ENCODE measurements around the gene DDX46.
"Not testable (repeated sequence)": the region's sequence is repeated elsewhere in the genome, so short reads cannot be mapped to it uniquely, and the experiment has no call there.

DDX46 gene

DNA sequence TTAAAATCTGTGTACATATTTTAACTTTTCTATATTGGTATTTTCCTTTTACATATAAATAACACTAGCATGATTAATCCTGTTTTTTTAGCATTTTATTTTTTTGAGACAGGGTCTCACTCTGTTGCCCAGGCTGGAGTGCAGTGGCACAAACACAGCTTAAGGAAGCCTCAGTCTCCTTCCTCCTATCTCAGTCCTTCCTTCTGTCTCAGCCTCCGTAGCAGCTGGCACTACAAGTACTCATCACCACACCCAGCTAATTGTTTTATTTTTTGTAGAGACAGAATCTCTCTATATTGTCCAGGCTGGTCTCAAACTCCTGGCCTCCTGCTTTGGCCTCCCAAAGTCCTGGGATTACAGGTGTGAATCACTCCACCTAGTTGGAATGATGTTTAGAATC, 85.7 kb downstream of the DDX46 start:
- TF ChIP-seq, protein P1, sequence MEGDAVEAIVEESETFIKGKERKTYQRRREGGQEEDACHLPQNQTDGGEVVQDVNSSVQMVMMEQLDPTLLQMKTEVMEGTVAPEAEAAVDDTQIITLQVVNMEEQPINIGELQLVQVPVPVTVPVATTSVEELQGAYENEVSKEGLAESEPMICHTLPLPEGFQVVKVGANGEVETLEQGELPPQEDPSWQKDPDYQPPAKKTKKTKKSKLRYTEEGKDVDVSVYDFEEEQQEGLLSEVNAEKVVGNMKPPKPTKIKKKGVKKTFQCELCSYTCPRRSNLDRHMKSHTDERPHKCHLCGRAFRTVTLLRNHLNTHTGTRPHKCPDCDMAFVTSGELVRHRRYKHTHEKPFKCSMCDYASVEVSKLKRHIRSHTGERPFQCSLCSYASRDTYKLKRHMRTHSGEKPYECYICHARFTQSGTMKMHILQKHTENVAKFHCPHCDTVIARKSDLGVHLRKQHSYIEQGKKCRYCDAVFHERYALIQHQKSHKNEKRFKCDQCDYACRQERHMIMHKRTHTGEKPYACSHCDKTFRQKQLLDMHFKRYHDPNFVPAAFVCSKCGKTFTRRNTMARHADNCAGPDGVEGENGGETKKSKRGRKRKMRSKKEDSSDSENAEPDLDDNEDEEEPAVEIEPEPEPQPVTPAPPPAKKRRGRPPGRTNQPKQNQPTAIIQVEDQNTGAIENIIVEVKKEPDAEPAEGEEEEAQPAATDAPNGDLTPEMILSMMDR (IDR thresholded peaks at IDR 0.05; ENCODE audit: insufficient read depth, low read length, missing control alignments): no peak
- H3K4me3 ChIP-seq (ENCODE audit: low read depth, low read length): no peak overlapping the region
- DNase-seq (ENCODE audit: low read depth, low spot score): no peak
- CTCF ChIA-PET: interaction anchor here (3.2 kb wide), 1 partner anchor 60 kb away, joined by 9 read pairs; the partner anchor contains the start of gene PCBD2
- POLR2A ChIA-PET: no interaction called here

DNA sequence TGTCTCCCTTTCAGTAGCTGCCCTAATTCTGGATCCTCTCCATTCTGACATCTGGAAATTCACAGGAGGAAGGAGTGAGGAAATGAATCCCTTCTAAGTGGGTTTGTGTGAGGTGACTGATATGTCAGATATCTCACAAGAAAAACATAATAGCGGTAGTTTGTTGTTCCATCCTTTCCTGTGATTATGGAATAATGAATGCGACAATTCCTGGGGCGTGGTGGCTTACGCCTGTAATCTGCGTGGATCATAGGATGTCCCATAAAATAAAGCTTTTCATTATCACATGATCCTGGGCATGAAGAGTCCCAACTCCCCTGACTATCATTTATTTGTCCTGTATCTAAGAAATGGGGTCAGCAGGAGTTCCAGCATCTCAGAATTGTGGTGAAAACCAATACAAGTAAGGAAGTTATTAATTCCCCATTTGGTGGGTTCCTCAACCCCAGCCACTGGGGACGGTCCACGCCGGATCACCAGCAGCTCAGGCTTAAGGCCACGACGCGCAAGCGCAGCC, 86.8 kb downstream of the DDX46 start:
- ChIA-PET POLR2A (interaction anchor here (0.6 to 1.3 kb wide), 11 partner anchors 8 to 296 kb away, joined by 3 to 14 read pairs (median 4); partner anchors contain the start of genes CAMLG, PCBD2, PITX1 and TXNDC15), CTCF (interaction anchor here (0.9 to 3.2 kb wide), 4 partner anchors 9 to 59 kb away, joined by 3 to 9 read pairs (median 5); partner anchors contain the start of gene PCBD2)
- TF ChIP-seq, protein P1 (IDR thresholded peaks at IDR 0.05; ENCODE audit: insufficient read depth, low read length, missing control alignments): no peak
- peak overlapping the region; percentile 78 for H3K4me3 ChIP-seq (ENCODE audit: low read depth, low read length)
- DNase-seq (ENCODE audit: low read depth, low spot score): no peak

DNA sequence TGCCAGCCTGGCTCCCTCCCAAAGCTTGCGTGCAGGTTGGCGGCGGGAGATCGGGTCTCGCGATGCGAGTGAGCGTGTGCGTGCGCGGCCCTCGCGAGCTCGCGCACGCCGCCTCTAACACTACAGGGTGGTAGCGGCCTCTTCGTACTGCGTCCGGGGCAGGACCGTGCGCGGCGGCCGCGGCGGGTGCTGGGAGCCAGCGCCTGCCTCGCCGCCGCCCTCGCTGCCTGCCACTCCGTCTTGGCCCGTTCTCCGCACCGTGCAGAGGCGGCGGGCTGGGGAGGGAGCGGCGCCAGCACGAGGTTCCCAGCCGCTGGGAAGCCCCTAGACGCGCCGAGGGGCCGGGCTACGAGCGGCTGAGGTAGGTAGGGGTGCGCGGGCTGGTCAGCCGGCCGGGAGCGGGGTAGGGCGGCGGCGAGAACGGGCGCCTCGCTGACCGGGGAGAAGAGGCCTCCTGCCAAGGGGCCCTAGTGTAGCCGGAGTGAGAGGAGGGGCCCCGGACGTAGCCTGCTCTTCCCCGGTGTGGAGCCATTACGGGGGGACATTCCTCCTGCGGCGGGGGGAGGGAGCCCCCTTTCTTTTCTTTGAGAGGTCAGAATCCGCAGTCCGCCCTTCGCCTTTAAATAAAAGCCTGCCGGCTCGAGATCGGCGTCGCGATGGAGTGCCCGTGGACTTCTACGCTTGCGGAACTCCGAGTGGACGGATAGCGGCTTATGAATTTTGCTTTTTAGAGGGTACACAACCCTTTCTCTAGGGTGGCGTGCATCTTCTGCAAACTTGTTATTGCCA, 87.5 kb downstream of the DDX46 start, which contains the start of gene C5orf24:
Gene C5orf24 (plus strand): TSS at position 117 of the 789 bp plus-strand sequence. CDS start 8,933 bp downstream, outside the sequence.
- ChIA-PET POLR2A (interaction anchor here (0.6 to 1.3 kb wide), 12 partner anchors 8 to 295 kb away, joined by 3 to 14 read pairs (median 4); partner anchors contain the start of genes CAMLG, PCBD2, PITX1 and TXNDC15), CTCF (interaction anchor here (0.9 to 3.2 kb wide), 4 partner anchors 9 to 59 kb away, joined by 3 to 9 read pairs (median 5); partner anchors contain the start of gene PCBD2)
- TF ChIP-seq, protein P1 (IDR thresholded peaks at IDR 0.05; ENCODE audit: insufficient read depth, low read length, missing control alignments): no peak
- peak within 1 kb of the TSS; percentile 78 for H3K4me3 ChIP-seq (ENCODE audit: low read depth, low read length)
- peak; percentile 75 for DNase-seq (ENCODE audit: low read depth, low spot score)

DNA sequence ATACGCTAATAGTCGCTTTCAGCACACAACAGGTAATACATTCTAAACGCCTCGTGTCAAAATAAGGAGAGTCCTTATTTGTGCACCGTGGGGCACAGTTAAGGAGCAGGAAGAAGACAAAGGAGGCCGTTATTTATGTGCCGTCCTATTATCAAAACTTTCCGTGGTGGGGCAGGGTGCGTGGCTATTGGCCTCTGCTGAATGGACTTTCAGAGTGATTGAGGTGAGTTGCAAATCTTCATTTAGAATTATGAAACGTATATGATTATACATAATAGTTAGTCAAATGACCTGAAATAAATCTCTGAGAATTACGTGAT, 88.0 kb downstream of the DDX46 start:
- no peak for DNase-seq (ENCODE audit: low read depth, low spot score)
- peak overlapping the region; percentile 78 for H3K4me3 ChIP-seq (ENCODE audit: low read depth, low read length)
- CTCF ChIA-PET: no interaction called here
- TF ChIP-seq, protein P1 (IDR thresholded peaks at IDR 0.05; ENCODE audit: insufficient read depth, low read length, missing control alignments): no peak
- POLR2A ChIA-PET: interaction anchor here (0.8 kb wide), 3 partner anchors 11 to 28 kb away, joined by 3 to 4 read pairs (median 3); no protein-coding TSS in a partner anchor

DNA sequence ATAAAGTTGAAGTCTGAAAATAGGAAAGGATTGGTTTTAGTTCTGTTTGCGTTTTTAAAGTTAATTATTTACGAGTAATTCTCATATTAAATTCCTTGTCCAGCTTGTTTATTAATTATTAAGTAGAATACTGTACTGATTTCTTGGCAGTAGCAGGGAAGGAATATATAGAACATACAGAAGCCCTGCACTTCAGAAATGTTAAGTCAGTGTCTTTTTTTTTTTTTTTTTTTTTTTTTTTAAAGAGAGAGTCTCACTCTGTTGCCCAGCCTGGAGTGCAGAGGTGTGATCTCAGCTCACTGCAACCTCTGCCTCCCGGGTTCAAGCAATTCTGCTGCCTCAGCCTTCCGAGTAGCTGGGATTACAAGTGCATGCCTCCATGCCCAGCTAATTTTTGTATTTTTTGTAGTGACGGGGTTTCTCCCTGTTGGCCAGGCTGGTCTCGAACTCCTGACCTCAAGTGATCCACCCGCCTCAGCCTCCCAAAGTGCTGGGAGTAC, 90.9 kb downstream of the DDX46 start:
- CTCF ChIA-PET: interaction anchor here (0.8 to 1.4 kb wide), 4 partner anchors 10 to 65 kb away, joined by 3 to 7 read pairs (median 4); partner anchors contain the start of gene PCBD2
- POLR2A ChIA-PET: interaction anchor here (2.1 kb wide), 1 partner anchor 25 kb away, joined by 8 read pairs; the partner anchor contains the start of gene TXNDC15
- H3K4me3 ChIP-seq (ENCODE audit: low read depth, low read length); DNase-seq (ENCODE audit: low read depth, low spot score): not testable (repeated sequence)

DNA sequence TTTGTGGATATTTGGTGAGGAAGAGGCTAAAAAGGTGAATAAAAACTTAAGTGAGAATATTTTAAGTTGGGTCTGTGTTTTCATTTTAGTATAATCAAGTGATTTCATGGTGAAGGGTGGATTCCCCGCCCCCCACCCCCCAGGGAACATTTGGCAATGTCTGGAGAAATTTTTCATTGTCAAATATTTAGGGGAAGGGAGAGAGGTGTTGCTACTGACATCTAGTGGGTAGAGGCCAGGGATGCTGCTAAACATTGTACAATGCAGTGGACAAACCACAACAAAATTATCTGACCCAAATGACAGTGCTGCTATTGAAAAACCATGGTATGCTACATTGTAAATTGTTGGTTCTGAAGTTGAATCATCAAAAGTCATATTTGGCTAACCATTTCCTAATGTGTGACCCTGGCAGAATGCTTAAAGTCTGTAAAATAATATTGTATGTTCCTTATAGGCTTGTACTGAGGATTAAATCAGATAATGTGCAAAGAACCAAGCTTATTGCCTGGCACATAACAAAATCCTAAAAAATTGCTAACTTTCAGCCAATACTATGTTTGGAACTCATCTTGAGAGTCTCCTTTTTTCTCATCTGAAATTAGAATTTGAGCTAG, 92.8 kb downstream of the DDX46 start:
- ChIA-PET POLR2A (interaction anchor here (0.7 kb wide), 1 partner anchor 197 kb away, joined by 3 read pairs; no protein-coding TSS in a partner anchor), CTCF (interaction anchor here (0.5 to 2.4 kb wide), 17 partner anchors 10 to 113 kb away, joined by 3 to 26 read pairs (median 4); partner anchors contain the start of gene CAMLG)
- no peak overlapping the region for H3K4me3 ChIP-seq (ENCODE audit: low read depth, low read length)
- no peak for DNase-seq (ENCODE audit: low read depth, low spot score)
- TF ChIP-seq, protein P1 (IDR thresholded peaks at IDR 0.05; ENCODE audit: insufficient read depth, low read length, missing control alignments): peak; percentile 53

DNA sequence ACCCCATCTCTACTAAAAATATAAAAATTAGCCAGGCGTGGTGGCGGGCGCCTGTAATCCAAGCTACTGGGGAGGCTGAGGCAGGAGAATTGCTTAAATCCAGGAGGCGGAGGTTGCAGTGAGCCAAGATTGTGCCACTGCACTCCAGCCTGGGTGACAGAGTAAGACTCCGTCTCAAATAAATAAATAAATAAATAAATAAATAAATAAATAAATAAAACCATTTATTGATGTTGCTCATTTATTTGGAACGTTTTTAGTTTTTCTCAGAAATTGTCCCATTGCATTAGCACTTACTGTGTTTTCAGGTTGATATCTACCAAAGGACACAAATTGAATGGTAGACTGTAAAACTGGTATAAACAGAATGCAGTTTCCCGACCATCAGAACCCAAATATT, 97.9 kb downstream of the DDX46 start:
- DNase-seq (ENCODE audit: low read depth, low spot score); POLR2A ChIA-PET; H3K4me3 ChIP-seq (ENCODE audit: low read depth, low read length): not testable (repeated sequence)
- CTCF ChIA-PET: interaction anchor here (0.6 kb wide), 1 partner anchor 50 kb away, joined by 3 read pairs; no protein-coding TSS in a partner anchor

Data from AG04449 (cell line).